ENCODE results near the gene ZNF839. TPM values are rescaled to one million over a fixed set of nuclear protein-coding genes. Genes with fewer than 3 reads are reported as not detected.
"Not testable (repeated sequence)": the region's sequence is repeated elsewhere in the genome, so short reads cannot be mapped to it uniquely, and the experiment has no call there.

Gene ZNF839
- total RNA-seq, 1 donor from 2014 or later = 13.8 TPM

DNA sequence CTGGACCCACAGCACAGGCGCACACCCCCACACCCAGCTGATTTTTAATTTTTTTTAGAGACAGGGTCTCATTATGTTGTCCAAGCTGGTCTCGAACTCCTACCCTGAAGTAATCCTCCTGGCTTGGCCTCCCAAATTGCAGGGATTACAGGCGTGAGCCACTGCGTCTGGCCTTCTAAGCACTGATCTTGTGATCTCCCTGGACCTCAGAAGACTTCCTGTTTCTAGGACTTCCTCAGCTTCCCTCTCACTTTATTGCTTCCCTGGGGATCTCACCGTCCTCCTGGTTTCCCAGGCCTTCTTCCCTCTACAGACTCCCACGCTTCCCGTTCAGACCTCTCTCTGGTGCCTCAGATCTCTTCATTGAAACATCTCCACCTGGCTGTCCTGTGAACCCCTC is 13.8 kb downstream of the ZNF839 start:
- no peak for DNase-seq (ENCODE audit: low spot score)
- intact Hi-C loops (cut with DNase I) = no loop called here
- no peak for ATAC-seq

DNA sequence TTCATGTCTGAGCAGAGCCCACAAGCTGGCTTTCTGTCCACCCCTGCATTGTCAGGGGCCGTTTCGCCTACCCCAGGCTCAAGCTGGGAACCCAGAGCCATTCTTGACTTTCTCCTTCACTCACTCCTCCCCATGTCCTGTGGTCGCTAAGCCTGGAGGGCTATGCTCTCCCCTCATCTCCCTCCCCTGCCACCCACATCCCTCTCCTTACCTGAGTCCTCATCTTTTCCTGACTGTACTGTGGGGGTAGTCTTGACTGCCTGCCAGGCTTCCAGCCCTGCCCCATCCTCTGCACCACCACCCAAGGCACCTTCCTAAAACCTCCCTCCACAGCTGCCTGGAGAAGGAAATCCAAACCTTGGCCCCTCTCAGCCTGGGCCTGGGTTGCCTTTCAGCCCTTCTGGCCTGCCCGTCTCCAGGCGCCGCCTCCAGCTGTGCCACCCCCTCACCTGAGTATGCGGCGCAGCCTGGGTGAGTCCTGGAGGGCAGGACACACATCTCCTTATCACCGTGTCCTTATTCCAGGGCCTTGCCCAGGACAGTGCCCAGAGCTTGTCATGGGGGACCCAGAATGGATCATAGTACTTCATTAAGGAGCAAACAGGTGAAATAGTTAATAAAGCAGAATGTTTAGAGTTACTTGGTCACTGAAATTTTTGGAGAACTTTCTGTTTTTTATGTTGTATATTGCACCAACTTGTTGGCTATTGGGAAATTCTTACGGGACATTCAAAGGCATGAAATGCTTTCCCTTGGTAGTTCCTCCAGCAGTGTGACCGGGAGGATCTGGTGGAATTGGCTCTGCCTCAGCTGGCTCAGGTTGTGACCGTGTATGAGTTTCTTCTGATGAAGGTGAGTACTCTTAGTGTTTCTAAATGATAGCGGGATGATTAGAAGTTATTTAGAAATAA is 14.5 kb downstream of the ZNF839 start:
- DNase-seq (ENCODE audit: low spot score) = no peak
- intact Hi-C loops (cut with DNase I) = no loop called here
- ATAC-seq = no peak

DNA sequence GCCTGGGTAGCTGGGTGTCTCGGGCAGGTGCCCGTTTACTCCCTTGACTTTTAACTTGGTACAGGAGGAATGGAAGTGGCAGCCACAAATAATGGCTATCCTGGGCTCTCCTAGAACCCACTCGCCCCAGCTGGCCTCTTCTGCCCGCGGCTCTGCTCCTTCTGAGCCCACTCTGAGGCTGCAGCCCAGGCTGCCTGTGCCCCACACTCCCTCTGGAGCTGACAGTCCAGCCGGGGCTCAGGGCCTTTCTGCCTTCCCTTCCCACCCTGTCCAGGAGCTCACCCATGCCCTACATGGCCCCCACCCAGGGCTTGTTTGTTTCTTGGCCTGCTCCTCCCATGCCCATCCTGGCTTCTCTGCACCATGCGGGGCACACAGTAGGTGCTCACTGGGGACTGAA is 15.6 kb downstream of the ZNF839 start:
- ATAC-seq (no peak), DNase-seq (ENCODE audit: low spot score) (no peak)
- intact Hi-C loops (cut with DNase I) = no loop called here

DNA sequence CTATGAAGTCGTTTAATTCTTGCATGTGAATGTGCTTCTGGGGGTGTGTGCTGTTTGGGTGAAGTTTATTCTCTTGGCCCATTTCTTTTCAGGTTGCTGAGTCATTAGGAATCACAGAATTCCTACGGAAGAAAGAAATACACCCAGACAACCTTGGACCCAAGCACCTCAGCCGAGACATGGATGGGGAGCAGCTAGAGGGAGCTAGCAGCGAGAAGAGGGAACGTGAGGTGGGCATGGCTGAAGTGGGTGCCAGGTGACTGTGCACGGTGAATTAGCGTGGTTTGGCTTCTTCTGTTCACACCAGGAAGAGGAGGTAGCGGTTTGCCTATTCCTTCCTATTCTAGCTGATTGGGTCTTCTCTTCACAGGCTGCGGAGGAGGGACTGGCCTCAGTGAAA is 19.2 kb downstream of the ZNF839 start:
- intact Hi-C loops (cut with DNase I) = no loop called here
- ATAC-seq (no peak), DNase-seq (ENCODE audit: low spot score) (no peak)

DNA sequence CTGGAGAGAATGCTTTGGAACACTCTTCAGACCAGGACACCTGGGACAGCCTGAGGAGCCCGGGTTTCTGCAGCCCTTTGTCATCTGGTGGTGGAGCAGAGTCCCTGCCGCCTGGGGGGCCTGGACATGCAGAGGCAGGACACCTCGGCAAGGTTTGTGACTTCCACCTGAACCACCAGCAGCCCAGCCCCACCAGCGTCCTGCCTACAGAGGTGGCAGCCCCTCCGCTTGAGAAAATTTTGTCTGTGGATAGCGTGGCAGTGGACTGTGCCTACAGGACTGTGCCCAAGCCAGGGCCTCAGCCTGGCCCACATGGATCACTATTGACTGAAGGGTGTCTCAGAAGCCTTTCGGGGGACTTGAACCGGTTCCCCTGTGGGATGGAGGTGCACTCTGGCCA is 22.0 kb downstream of the ZNF839 start:
- peak; percentile 38 for DNase-seq (ENCODE audit: low spot score)
- intact Hi-C loops (cut with DNase I) = loop anchor here (5.0 kb wide), 1 partner anchor 1886 kb away; no protein-coding TSS in a partner anchor
- ATAC-seq = peak; percentile 14

DNA sequence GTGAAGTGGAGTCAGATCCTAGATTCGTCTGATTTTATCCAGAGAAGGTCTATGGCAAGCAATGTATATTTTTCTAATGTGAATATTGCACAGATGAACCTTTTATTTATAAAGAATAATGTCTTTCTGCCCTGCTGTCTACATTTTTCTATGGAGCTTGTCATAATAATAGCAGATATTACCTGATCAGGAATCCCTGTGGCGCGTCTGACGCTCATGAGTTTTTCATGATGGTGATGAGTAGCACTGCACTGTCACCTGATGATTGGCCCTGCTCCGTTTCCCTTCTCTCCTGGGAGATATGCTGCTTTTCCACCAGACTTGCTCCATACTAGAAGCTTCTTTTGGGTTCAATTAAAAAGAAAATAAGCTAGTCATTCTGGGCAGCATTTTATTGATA is 22.7 kb downstream of the ZNF839 start:
- ATAC-seq (no peak), DNase-seq (ENCODE audit: low spot score) (peak; percentile 25)
- intact Hi-C loops (cut with DNase I) = loop anchor here (5.0 kb wide), 1 partner anchor 1885 kb away; no protein-coding TSS in a partner anchor

DNA sequence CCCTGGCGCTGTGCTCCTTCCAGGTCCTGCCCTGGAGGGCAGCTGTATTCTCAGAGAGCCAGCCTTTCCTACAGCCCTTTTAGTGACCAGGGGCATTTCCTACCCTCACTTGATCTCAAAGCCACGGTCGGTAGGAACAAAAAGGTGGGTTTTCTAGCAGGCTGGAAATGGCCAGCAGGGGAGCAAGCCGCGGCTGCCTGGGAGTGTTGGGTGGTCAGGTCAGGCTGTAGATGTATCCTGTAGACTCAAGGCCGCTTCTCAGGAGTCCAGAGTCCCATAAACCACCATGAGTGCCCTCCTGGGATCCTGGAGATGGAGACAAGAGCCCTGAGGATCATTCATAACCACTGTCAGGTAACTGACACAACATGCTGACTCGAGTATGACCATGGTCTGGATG is 24.5 kb downstream of the ZNF839 start:
- intact Hi-C loops (cut with DNase I) = loop anchor here (5.0 kb wide), 1 partner anchor 1883 kb away; no protein-coding TSS in a partner anchor
- ATAC-seq = no peak

DNA sequence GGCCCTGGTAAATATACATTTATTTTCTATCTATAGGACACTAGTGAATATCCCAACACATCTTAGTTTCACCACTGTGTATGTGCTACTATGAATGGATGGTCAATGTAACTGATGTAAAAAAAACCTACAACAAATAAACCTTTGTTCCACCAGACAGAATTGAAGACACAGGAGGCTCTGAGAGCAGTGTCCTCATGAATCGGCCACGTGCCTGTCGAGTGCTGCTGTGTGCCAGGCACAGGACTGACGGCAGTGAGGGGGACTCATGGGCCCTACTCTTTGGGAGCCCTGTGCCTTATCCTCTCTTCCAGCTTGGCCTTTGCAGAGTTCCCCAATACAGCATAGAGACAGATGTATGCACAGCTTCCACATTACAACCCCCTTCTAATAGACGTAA is 24.9 kb downstream of the ZNF839 start:
- ATAC-seq (peak; percentile 27), DNase-seq (ENCODE audit: low spot score) (peak; percentile 25)
- intact Hi-C loops (cut with DNase I) = loop anchor here (5.0 kb wide), 1 partner anchor 1883 kb away; no protein-coding TSS in a partner anchor

More for the DNA sequence above, 24.5 kb downstream of the ZNF839 start:
- DNase-seq (ENCODE audit: low spot score) = peak; percentile 25

DNA sequence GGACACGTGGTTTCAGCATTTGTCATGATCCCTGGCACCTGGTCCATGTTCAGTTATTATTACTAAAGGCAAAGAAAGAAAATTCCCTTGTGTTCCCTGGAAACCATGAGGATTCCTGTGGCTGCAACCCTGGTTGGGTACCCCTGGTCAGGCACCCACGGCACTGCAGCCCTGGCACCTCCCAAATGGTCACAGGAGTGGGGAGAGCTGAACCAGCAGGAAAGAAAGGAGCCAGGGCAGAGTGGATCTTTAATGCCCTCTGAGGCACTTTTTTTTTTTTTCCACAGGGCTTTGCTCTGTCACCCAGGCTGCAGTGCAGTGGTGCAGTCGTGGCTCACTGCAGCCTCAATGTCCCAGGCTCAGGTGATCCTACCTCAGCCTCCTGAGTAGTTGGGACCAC is 25.7 kb downstream of the ZNF839 start:
- intact Hi-C loops (cut with DNase I) = no loop called here
- no peak for ATAC-seq
- DNase-seq (ENCODE audit: low spot score) = no peak

DNA sequence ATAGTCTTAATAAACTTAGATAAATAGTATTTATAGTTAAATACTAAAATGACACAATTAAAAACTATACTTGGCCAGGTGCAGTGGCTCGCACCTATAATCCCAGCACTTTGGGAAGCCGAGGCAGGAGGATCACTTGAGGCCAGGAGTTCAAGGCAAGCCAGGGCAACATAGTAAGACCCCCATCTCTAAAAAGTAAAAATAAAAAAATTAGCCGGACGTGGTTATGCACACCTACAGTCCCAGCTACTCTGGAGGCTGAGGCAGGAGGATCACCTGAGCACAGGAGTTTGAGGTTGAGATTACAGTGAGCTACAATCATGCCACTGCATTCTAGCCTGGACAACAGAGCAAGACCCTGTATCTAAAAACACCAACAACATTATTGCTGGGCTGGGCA is 27.1 kb downstream of the ZNF839 start:
- intact Hi-C loops (cut with DNase I) = loop anchor here (1.0 kb wide), 1 partner anchor 17 kb away; no protein-coding TSS in a partner anchor
- DNase-seq (ENCODE audit: low spot score) (no peak), ATAC-seq (no peak)

DNA sequence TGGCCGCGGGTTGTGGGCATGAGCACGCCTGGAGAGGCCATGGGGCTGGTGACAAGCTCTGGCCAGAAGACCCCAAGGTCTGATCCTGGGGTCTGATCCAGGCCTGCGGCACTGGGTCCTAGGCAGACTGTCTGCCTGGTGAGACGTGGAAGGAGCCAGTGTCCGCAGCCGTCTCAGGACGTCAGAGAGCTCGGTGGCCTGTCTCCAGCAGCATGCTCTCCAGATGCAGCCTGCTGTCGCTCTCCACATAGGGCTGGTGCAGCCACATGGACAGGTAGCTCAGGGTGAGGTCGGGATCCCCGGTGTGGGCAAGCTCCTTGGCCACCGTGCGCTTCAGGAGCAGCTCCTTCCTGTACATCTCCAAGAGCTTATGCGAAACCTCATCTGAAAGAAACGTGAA is 28.8 kb downstream of the ZNF839 start:
- DNase-seq (ENCODE audit: low spot score) (peak; percentile 41), ATAC-seq (no peak)
- intact Hi-C loops (cut with DNase I) = no loop called here

DNA sequence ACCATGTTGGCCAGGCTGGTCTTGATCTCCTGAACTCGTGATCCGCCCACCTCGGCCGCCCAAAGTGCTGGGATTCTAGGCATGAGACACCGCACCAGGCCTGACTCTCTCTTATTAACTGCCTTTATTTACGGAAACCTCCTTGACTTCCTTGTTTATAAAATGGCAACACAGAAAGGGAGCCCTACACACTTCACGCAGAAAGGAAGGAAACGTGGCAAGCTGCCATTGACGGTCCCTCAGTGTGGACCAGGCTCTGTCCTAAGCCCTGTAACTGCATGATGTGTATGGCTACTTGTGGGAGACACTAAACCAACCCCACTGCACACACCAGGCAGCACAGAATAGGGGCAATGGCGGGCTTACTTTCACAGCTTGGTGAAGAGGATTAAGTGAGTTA is 31.5 kb downstream of the ZNF839 start:
- ATAC-seq = no peak

DNA sequence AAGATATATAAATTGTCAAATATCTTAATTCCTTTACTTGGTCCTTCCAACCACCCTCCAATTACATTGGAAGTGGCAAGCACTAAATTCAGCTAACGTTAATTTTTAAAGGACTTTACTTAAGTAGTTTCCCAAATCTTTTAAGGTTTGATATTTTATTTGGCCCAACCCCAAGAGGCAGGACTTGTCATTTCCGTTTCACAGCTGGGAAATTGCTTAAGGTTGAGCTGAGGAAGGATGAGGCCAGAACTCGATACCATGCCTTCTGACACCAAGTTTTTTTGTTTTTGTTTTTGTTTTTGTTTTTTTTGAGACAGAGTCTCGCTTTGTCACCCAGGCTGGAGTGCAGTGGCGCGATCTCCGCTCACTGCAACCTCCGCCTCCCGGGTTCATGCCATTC is 32.0 kb downstream of the ZNF839 start:
- DNase-seq (ENCODE audit: low spot score); intact Hi-C loops (cut with DNase I); ATAC-seq: not testable (repeated sequence)

More for the DNA sequence above, 31.5 kb downstream of the ZNF839 start:
- DNase-seq (ENCODE audit: low spot score) = no peak
- intact Hi-C loops (cut with DNase I) = no loop called here

DNA sequence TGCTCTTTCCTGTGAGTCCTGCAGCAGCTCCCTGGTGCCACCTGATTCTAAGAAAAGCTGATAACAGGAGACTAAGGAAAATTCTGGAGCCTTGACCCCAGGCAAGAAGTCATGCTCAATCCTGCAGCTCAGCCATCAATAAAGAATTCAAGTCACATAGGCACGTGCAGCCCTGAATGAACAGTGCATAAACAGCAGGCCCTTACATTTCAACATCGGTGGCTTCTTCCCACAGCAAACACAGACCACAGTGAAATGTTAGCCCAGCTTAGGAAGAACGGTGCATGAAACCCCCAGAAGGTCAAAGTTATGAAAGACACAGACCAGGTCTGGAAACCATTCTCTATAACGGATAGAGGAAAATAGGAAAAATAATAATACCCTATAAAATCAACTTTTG is 32.7 kb downstream of the ZNF839 start:
- no peak for DNase-seq (ENCODE audit: low spot score)
- no peak for ATAC-seq
- intact Hi-C loops (cut with DNase I) = no loop called here

DNA sequence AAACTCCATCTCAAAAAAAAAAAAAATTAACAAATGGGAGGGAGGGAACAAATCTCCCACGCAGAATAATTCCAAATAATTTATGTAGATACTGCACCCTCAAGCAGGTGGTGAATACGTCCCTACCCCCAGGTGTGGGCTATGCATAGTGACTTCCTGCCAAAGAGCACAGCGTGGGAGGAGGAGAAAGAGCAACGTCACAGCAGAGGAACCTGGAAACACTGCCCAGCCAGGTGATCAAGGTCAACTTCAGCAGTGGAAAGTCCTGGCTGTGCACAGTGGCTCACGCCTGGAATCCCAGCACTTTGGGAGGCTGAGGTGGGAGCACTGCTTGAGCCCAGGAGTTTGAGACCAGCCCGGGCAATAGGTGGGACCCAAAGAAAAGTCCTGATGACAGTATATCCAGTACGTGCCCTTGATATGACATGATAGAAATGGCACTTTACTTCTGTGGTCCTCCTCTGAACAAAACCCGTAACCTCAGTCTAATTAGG is 33.6 kb downstream of the ZNF839 start:
- intact Hi-C loops (cut with DNase I) = no loop called here
- ATAC-seq = no peak
- DNase-seq (ENCODE audit: low spot score) = no peak

DNA sequence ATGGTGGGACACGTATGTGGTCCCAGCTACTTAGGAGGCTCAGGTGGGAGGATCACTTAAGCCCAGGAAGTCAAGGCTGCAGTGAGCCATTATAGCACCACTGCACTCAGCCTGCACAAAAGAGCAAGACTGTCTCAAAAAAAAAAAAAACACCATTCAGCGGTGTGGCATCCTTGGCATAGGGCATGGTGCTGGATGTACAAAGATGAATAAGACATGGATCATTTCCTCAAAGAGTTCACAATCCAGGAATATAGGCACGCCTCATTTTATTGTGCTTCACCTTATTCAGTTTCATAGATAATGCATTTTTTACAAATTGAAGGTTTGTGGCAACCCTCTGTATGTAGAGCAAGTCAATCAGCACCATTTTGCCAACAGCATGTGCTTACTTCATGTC is 36.7 kb downstream of the ZNF839 start:
- no peak for DNase-seq (ENCODE audit: low spot score)
- no peak for ATAC-seq
- intact Hi-C loops (cut with DNase I) = no loop called here

DNA sequence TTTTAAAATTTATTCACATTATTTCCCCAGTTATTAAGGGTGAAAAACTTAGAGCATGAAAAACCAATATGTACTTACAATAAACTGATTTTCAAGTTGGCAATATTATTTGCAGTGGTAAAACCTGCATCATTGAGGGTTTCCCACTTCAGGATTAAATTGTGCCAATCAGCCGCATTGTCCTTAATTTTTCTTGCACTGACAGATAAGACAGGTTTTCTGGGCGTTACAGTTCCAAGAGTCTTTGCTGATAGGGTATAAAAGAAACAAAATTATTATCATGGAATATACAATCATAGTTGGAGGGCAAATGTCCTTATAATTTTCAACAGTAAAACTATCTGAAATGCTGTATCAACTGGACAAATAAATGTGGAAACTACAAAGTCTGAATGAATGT is 39.8 kb downstream of the ZNF839 start:
- intact Hi-C loops (cut with DNase I) = no loop called here
- no peak for ATAC-seq
- DNase-seq (ENCODE audit: low spot score) = no peak

DNA sequence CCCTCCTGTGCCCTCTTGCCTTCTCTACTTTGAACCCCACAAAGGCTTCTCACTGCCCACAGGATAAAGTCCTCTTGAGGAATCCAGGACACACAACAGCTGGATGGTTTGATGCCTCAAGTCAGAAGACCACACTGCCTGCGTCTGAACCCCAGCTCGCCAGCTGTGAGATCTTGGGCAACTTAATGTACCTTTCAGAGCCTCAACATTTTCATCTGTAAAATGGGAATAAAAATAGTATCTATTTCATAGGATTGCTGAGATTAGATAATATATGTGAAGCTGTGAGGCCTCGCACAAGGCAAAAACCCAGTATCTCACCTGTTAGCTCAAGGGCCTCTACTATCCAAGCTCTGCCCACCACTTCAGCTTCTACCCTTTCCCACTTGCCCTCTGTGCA is 40.8 kb downstream of the ZNF839 start:
- no peak for DNase-seq (ENCODE audit: low spot score)
- intact Hi-C loops (cut with DNase I) = no loop called here
- ATAC-seq = no peak

DNA sequence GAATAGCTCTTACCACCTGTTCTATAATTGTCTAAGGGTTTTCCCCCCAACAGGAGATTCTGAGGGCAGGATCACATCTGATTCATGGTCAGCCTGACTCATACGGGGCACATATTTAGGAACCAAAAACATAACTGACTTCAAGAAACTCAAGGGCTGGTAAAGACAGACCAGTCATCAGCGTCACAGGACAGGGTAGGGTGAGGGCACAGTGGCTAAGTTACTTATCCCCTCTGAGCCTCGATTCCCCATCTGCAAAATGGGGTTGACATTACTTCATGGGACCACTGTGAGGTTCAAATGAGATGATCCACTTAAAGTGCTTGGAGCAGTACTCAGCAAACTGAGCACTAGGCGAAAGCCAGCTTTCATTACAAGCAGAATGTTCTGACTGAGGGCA is 42.5 kb downstream of the ZNF839 start:
- DNase-seq (ENCODE audit: low spot score) (no peak), ATAC-seq (no peak)
- intact Hi-C loops (cut with DNase I) = no loop called here

DNA sequence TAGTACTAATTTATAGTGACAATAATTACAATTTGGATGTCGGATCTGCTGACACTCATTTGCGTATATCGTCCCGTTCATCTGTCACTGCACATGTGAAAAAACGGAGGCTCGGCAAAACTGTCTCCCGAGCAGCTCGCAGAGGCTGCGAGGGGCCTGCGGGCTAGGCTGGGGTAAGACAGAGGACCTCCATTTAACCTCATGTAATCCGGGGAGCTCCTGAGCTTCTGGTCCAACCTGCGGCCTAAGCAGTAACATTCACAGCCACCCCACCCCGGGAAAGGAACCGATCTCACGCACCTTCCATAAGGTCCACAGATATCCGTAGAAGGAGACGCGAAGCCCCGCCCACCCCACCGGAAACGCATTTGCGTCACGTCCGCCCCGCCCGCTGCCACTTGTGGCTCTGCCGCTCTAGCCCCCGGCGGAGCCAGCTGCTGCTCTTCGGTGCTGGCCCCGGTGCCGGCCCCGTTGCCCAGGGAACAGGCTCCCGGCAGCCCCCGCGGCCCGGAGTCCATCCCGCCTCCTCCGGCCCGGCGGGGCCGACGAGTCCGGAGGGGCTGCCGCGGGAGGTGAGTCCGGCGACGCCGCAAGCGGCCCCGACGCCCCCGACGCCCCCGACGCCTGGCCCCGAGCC is 43.1 kb downstream of the ZNF839 start, which contains the start of the genes CINP and TECPR2:
Gene CINP, minus strand, starts transcription at position 346 of the 637 bp plus-strand sequence. Its CDS starts 39 bp downstream, at position 307.
Gene TECPR2, plus strand, starts transcription at position 397 of the 637 bp plus-strand sequence. CDS start 13,781 bp downstream, outside the sequence.
- ATAC-seq = peak; percentile 100
- peak; percentile 99 for DNase-seq (ENCODE audit: low spot score)
- intact Hi-C loops (cut with DNase I) = loop anchor here (1.0 kb wide), 1 partner anchor 15 kb away; no protein-coding TSS in a partner anchor

Data from sciatic nerve (tissue), 2 donors.